ENCODE results near the gene HAUS3.

DNA sequence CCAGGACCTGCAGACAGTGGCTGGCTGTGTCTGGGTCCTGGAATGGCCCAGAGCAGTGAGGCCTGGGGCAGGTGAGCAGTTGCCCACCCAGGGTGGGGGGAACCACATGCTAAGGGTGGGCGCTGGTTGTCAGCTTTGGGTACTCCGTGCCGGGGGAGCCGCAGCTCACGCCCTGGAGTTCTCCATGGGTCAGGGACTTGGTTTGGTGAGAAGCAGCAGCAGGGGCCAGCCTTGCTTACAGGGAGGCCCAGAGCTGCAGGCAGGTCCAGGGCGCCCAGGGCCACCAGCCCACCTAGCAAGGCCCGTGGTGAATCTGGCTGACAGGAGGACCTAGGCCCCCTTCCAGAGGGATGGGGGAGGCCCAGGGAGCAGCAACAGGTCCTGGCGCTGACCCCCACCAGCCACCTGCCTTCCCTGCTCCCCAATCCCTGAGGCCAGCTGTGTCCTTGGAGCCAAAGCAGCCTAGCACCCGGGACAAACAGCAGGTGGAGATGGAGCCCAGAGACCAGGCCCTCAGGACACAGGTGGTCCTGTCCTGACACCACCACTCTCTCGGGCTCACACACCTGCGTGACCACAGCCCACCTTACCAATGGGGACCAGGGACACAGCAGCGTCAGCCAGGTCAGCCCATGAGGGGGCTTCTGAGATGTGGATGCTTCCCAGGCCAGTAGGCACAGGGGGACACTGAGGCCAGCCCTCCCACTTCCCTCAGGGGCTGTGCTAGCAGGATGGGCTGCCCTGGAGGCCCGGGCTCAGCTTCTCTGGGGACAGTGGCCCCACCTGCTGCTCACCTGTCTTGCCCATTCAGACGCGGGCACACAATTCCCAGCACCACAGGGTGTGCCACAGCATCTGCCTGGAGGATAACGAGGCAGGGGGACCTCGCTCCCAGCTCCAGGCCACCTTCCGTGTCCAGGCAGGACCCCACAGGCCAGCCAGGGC is 16.4 kb upstream of the HAUS3 start:
- TF ChIP-seq, protein P1, sequence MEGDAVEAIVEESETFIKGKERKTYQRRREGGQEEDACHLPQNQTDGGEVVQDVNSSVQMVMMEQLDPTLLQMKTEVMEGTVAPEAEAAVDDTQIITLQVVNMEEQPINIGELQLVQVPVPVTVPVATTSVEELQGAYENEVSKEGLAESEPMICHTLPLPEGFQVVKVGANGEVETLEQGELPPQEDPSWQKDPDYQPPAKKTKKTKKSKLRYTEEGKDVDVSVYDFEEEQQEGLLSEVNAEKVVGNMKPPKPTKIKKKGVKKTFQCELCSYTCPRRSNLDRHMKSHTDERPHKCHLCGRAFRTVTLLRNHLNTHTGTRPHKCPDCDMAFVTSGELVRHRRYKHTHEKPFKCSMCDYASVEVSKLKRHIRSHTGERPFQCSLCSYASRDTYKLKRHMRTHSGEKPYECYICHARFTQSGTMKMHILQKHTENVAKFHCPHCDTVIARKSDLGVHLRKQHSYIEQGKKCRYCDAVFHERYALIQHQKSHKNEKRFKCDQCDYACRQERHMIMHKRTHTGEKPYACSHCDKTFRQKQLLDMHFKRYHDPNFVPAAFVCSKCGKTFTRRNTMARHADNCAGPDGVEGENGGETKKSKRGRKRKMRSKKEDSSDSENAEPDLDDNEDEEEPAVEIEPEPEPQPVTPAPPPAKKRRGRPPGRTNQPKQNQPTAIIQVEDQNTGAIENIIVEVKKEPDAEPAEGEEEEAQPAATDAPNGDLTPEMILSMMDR (IDR thresholded peaks at IDR 0.05; ENCODE audit: borderline replicate concordance, extremely low read depth, low read length, poor library complexity, severe bottlenecking), result no peak
- TF ChIP-seq EZH2 (IDR thresholded peaks at IDR 0.05; ENCODE audit: borderline replicate concordance, low read depth, low read length, severe bottlenecking), result no peak
